HG03469 (cell line): ENCODE results near the gene PDCD11.

Source experiments
- ATAC-seq: cut with Tn5 transposase; IDR thresholded peaks from one replicate; pipeline ENCODE4 v1.9.1; 2021; ENCODE audit warnings: mild to moderate bottlenecking, moderate library complexity, moderate number of reproducible peaks; ENCODE audit not compliant: unreplicated experiment

Gene PDCD11

GRCh38 chr10:103450201-103450695 is 53.8 kb downstream of the PDCD11 start:
- no peak for ATAC-seq

DNA sequence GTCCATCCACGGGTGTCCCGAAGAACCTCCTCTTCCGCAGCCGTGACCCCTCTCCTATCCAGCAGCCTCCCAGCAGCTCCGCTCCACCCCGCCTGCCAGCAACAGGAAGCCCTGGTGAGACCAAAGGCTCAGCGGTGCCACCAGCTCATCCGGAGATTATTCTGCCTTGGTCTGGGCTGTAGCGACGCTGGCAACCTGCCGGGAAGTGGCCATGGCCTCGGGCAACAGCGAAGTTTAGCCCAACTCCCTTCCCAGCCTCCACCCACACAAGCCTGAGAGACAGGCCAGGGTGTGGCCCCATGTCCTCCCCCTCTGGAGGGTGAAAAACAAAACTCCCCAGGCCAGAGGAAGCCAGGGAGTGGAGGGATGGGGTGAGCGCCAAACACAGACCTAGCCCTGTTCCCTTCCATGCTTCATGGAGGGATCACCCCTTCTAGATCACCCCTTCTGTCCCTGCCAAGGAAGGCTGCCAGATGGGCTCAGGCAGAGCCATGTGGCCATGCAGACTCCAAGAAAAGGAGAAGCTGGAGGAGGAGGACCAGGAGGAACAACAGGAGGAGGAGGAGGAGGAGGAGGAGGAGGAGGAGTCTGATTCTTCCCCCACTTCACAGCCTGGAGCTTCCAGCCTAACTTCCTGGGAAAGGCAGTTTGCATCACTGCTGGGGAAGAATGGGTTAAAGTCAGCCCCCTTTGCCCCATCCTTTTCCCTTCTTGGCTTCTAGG is 54.8 kb downstream of the PDCD11 start:
- no peak for ATAC-seq

GRCh38 chr10:103451831-103452505 is 55.5 kb downstream of the PDCD11 start, which contains the start of gene CALHM2:
CALHM2 (minus strand) TSS chr10:103452370; CDS start chr10:103449941, 2,429 bp downstream.
- no peak for ATAC-seq

DNA sequence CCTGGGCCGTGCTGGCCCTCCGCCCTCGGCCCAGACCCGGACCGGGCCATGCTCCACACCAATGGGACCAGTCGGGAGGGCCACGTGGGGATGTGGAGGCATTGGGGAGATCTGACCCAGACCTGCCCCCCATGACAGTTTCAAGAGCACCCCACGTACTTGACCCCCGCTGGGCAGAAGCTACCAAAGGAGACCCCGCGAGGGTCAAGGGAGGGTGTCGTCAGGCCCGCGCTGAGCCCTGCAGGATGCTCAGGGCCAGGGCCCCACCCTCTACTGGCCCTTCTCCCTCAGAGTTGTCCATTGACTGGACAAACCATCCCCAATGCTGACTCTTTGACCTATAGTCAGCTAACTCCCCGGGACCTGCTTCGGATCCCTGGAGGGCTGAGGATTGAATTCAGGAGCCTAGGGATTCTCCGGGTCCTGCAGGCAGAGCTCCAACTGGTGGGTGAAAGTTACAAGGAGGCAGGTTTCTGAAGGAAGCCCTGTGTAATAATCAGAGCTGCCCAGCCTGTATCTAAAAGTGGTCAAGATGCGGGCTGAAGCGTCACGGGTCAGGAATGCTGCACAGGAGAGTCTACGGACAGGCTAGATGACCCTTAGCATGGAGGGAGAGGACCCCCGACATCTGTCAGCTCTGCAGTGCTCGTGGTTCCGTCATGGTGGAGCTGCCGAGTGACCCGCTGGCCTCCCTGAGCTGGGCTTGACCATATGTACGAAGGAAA is 56.2 kb downstream of the PDCD11 start:
- ATAC-seq = no peak

- ATAC-seq = no peak
Observed at GRCh38 chr10:103454026-103454425, 57.6 kb downstream of the PDCD11 start.

- no peak for ATAC-seq
Observed at GRCh38 chr10:103455235-103455634, 58.8 kb downstream of the PDCD11 start.

DNA sequence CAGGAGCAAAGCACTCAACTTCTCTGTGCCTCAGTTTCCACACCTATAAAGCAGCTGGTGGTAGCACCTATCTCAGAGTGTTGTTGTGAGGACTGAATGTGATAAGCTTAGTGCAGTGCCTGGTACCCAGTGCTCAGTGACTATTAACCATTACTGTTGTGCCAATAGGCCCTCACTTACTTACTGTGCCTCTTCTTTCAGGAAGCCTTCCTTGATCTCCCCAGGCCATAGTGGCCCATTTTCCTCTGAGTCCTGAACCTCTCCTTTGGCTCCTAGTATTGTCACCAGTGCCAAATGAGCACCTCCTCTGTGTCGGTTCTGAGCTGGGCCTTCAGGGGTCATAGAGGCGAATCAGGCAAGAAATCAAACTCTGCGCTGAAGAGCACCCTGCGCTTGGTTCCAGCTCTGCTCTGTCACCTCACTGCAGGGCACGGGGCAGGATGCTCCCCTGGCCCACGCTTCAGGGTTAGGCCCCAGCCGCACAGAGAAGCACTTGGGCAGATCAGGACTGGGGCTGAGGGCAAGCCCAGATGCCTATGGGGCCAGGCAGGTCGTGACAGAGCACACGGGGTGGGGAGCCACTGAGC is 59.7 kb downstream of the PDCD11 start:
- ATAC-seq = no peak

DNA sequence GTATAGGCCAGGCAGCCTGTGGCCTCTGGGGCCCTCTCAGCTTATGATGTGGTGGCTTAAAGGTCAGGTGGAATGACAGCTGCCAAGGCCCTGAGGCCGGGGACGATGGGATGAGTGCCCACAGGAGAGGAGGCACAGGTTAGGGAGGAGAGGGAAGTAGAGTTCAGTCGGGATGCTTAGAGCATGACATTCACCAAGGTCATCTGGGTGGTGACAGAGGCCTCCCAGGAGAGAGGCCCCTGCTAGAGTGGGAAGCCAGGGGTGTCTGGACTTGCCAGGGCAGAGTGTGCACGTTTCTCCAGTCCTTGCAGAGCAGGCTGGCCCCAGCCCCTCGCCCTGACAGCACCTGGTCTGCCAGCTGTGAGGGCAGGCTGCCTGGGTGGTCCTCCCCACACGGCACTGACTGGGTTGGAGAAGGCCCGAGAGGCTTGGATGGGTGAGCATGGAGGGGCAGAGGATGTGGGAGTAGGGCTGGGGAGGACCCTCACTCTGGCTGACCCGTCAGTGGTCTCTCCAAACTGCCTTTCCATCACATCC is 60.8 kb downstream of the PDCD11 start:
- no peak for ATAC-seq

GRCh38 chr10:103457896-103458583 is 61.6 kb downstream of the PDCD11 start:
- ATAC-seq = no peak

- ATAC-seq = no peak
Observed at GRCh38 chr10:103458720-103459119, 62.3 kb downstream of the PDCD11 start, which contains the start of gene CALHM1. CALHM1 (minus strand) TSS chr10:103458900; CDS start chr10:103458751, 149 bp downstream.

DNA sequence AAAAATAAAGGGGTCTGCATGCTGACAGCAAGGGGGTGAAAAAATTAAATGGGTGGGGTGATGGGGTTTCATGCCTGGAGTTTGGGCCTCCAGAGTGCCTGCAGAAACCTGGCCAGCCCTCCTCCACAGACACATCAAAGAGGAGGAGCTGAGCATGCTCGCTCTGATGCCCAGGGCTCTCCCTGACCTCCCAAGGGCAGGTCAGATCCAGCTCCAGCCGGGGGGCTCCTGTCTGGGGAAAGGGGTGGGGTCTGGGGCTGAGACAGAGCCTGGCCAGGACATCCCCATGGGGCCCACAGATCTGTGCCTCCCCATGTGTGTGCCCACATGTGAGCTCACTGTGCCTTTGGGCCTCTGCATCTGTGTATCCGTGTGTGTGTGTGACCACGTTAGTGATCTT is 63.2 kb downstream of the PDCD11 start:
- no peak for ATAC-seq

DNA sequence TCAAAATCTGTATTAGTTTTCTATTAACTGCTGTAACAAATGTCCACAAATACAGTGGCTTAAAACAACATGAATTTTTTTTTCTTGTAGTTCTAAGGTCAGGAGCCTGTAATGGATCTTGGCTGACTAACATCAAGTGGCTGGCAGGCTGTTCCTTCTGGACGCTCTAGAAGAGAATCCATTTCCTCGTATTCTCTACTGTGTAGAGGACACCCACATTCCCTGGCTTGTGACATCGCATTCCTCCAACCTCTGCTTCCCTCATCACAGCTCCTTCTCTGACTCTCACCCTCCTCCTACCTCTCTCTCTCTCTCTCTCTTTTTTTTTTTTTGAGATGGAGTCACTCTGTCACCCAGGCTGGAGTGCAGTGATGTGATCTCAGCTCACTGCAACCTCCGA is 67.1 kb downstream of the PDCD11 start:
- no peak for ATAC-seq

GRCh38 chr10:103465411-103466179 is 69.2 kb downstream of the PDCD11 start:
- no peak for ATAC-seq

DNA sequence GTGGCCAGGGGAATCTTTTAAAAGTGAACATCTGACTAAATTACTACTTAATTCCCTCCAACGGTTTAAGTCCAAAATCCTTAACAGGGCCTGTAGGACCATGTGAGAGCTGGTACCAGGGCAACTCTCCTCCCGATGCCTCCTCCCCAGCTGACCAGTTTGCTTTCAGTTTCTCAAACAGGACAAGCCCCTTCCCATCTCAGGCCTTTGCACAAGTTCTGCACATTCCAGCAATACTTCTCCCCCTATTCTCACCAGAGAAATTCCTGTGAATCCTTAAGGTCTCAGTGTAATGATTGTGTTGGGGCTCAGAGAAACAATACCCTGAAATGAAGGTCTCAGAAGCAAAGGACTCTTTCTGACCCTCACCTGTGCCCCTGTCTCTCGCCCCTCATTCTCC is 70.3 kb downstream of the PDCD11 start:
- ATAC-seq = no peak

- ATAC-seq = no peak
Observed at GRCh38 chr10:103467406-103467805, 71.0 kb downstream of the PDCD11 start.

- no peak for ATAC-seq
Observed at GRCh38 chr10:103469201-103469600, 72.8 kb downstream of the PDCD11 start.

DNA sequence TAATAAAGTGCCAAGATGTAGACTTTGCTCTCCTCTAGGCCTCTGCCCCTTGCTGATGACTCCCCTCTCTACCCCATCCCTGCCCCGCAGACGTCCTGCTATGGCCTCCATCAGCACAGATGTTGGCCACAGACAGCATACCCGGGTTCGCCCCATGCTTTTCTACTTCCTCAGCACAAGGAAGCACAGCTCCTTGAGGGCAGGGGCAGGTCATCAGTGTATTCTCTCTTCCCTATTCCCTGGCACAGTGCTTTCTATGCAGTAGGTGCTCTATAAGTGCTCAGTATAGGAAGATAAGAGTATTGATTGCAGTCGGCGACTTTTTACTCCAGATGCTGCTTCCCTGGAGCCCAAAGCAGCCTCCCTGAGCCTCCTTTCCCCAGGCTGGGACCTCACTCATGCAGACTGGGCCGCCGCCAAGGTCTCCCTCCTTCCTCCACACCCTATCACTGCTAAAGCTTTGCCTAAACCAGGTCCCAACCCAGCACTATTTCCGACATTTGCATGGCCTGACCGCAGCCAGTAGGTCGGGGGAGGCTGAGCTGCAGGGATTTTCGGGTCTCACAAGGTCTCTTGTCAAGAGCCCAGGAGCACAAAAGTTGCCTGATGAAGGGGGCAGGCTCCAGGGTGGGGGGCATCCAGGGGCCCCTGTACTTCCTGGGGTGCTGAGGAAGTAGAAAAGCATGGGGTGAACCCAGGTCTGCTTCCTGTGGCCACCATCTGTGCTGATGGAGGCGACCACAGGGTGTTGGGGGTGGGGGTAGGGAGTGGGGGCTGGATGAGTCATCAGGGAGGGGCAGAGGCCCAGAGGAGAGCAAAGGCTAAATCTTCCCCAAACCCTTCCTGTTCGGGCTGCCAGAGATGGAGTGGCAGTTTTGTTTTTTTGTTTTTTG is 74.6 kb downstream of the PDCD11 start:
- ATAC-seq = peak; percentile 64

GRCh38 chr10:103472005-103472404 is 75.6 kb downstream of the PDCD11 start:
- no peak for ATAC-seq
